Measurements from ENCODE around the gene RYR2.

Gene RYR2

GRCh38 chr1:237383791-237384190 is 341.8 kb downstream of the RYR2 start:
- DNase-seq, result no peak

GRCh38 chr1:237384213-237384612 is 342.2 kb downstream of the RYR2 start:
- no peak for DNase-seq

- no peak for DNase-seq
Measured at GRCh38 chr1:237386362-237387143, 344.6 kb downstream of the RYR2 start.

GRCh38 chr1:237387144-237387505 is 345.1 kb downstream of the RYR2 start:
- DNase-seq, result no peak

- DNase-seq, result no peak
Measured at GRCh38 chr1:237390823-237391222, 348.8 kb downstream of the RYR2 start.

GRCh38 chr1:237393632-237394031 is 351.6 kb downstream of the RYR2 start:
- no peak for DNase-seq

- no peak for DNase-seq
Measured at GRCh38 chr1:237394281-237394680, 352.3 kb downstream of the RYR2 start.

- no peak for DNase-seq
Measured at GRCh38 chr1:237396426-237396825, 354.4 kb downstream of the RYR2 start.

- DNase-seq, result no peak
Measured at GRCh38 chr1:237398751-237399150, 356.8 kb downstream of the RYR2 start.

GRCh38 chr1:237405912-237406311 is 363.9 kb downstream of the RYR2 start:
- no peak for DNase-seq

- DNase-seq, result no peak
Measured at GRCh38 chr1:237411621-237412020, 369.6 kb downstream of the RYR2 start.

- no peak for DNase-seq
Measured at GRCh38 chr1:237416924-237417655, 375.1 kb downstream of the RYR2 start.

GRCh38 chr1:237428809-237429208 is 386.8 kb downstream of the RYR2 start:
- no peak for DNase-seq

- no peak for DNase-seq
Measured at GRCh38 chr1:237429252-237429651, 387.3 kb downstream of the RYR2 start.

- DNase-seq, result no peak
Measured at GRCh38 chr1:237431448-237431847, 389.5 kb downstream of the RYR2 start.

GRCh38 chr1:237440346-237440745 is 398.4 kb downstream of the RYR2 start:
- DNase-seq, result no peak

GRCh38 chr1:237444120-237444790 is 402.3 kb downstream of the RYR2 start:
- no peak for DNase-seq

- DNase-seq, result no peak
Measured at GRCh38 chr1:237448042-237448441, 406.1 kb downstream of the RYR2 start.

GRCh38 chr1:237457573-237457972 is 415.6 kb downstream of the RYR2 start:
- DNase-seq, result no peak

- DNase-seq, result no peak
Measured at GRCh38 chr1:237467320-237467719, 425.3 kb downstream of the RYR2 start.

GRCh38 chr1:237470712-237471338 is 428.8 kb downstream of the RYR2 start:
- DNase-seq, result no peak

- DNase-seq, result no peak
Measured at GRCh38 chr1:237471377-237471776, 429.4 kb downstream of the RYR2 start.

GRCh38 chr1:237471956-237472355 is 430.0 kb downstream of the RYR2 start:
- no peak for DNase-seq

All from GOT3 (cell line).